Hematopoietic multipotent progenitor cell (in vitro differentiated cells): ENCODE measurements around the gene COL10A1. TPM values are rescaled to one million over a fixed set of nuclear protein-coding genes. Genes with fewer than 3 reads are reported as not detected.

Experiments
- DNase-seq, 3 donors: peaks; one replicate each; pipeline ENCODE4 v3.0.0-alpha.2; 2011 to 2015; ENCODE audit warnings: low read depth in 2 of 3, low spot score in 2 of 3
- total RNA-seq: library from RNA; depleted of rRNA; stranded (reverse); fragments of >200 nt; gene quantifications from one replicate; pipeline ENCODE4 v1.2.3, GENCODE V29; 2012

Gene COL10A1
- total RNA-seq, 1 donor = not detected

GRCh38 chr6:116088946-116089345 lies 37.0 kb downstream of the COL10A1 start:
- DNase-seq = no peak

- no peak for DNase-seq
Observed at GRCh38 chr6:116087437-116088027, 38.4 kb downstream of the COL10A1 start.

- DNase-seq = no peak
Observed at GRCh38 chr6:116084284-116084683, 41.6 kb downstream of the COL10A1 start.

GRCh38 chr6:116083052-116083451 lies 42.9 kb downstream of the COL10A1 start:
- no peak for DNase-seq

GRCh38 chr6:116078945-116079344 lies 47.0 kb downstream of the COL10A1 start:
- no peak for DNase-seq

- DNase-seq = no peak
Observed at GRCh38 chr6:116078522-116078921, 47.4 kb downstream of the COL10A1 start.

GRCh38 chr6:116074732-116075390 lies 51.1 kb downstream of the COL10A1 start:
- no peak for DNase-seq

- DNase-seq = no peak
Observed at GRCh38 chr6:116073765-116074440, 52.0 kb downstream of the COL10A1 start.

- DNase-seq = no peak
Observed at GRCh38 chr6:116072368-116072767, 53.6 kb downstream of the COL10A1 start.

GRCh38 chr6:116070616-116071389 lies 55.1 kb downstream of the COL10A1 start:
- DNase-seq = no peak

GRCh38 chr6:116070101-116070500 lies 55.8 kb downstream of the COL10A1 start:
- DNase-seq = no peak

Other genes with a start within 250 kb of the COL10A1 start
- under 0.01 TPM for gene FRK, start 65.2 kb downstream of the COL10A1 start, total RNA-seq
- 7.0 TPM for gene NT5DC1, start 25.3 kb downstream of the COL10A1 start, total RNA-seq
- gene TSPYL4, start 127.9 kb upstream of the COL10A1 start, total RNA-seq = 28.5 TPM
- gene TSPYL1, start 153.8 kb upstream of the COL10A1 start, total RNA-seq = 111 TPM
- 35.8 TPM for gene DSE, start 244.8 kb upstream of the COL10A1 start, total RNA-seq